Measurements from ENCODE around the gene UGGT2.

GRCh38 chr13:95814495-95814894 lies 238.7 kb downstream of the UGGT2 start:
- TF ChIP-seq POLR2A (IDR thresholded peaks at IDR 0.05), result no peak
- no peak for TF ChIP-seq CTCF (IDR thresholded peaks at IDR 0.05 in 8 of 11, conservative IDR thresholded peaks at IDR 0.05 in 3 of 11)
